HG03064 (cell line): ENCODE data around the gene GATAD2B.
"Not testable (repeated sequence)": the region's sequence is repeated elsewhere in the genome, so short reads cannot be mapped to it uniquely, and the experiment has no call there.

Experiments
- ATAC-seq: cut with Tn5 transposase; IDR thresholded peaks from one replicate; pipeline ENCODE4 v1.9.1; 2021; ENCODE audit warnings: low read depth; ENCODE audit not compliant: unreplicated experiment

The GATAD2B gene

GRCh38 chr1:153783233-153784190 is 139.3 kb downstream of the GATAD2B start:
- peak; percentile 68 for ATAC-seq

- ATAC-seq: not testable (repeated sequence)
Observed at GRCh38 chr1:153782648-153783047, 140.1 kb downstream of the GATAD2B start.

- ATAC-seq: no peak
Observed at GRCh38 chr1:153780551-153780950, 142.2 kb downstream of the GATAD2B start.

- ATAC-seq: no peak
Observed at GRCh38 chr1:153779781-153780541, 142.8 kb downstream of the GATAD2B start.

GRCh38 chr1:153778824-153779519 is 143.8 kb downstream of the GATAD2B start:
- ATAC-seq: no peak

- no peak for ATAC-seq
Observed at GRCh38 chr1:153778051-153778823, 144.5 kb downstream of the GATAD2B start.

- ATAC-seq: no peak
Observed at GRCh38 chr1:153777648-153778047, 145.1 kb downstream of the GATAD2B start.

- no peak for ATAC-seq
Observed at GRCh38 chr1:153776845-153777370, 145.9 kb downstream of the GATAD2B start.

GRCh38 chr1:153776352-153776751 is 146.4 kb downstream of the GATAD2B start:
- ATAC-seq: no peak

- ATAC-seq: peak; percentile 49
Observed at GRCh38 chr1:153775458-153776327, 147.1 kb downstream of the GATAD2B start.

- peak; percentile 18 for ATAC-seq
Observed at GRCh38 chr1:153774780-153775457, 147.9 kb downstream of the GATAD2B start, which contains the start of gene SLC27A3. TSS of gene SLC27A3 (plus strand) at chr1:153775407. CDS start at chr1:153775498, 91 bp downstream.

- ATAC-seq: no peak
Observed at GRCh38 chr1:153774026-153774595, 148.7 kb downstream of the GATAD2B start.

- no peak for ATAC-seq
Observed at GRCh38 chr1:153773096-153773921, 149.5 kb downstream of the GATAD2B start.

GRCh38 chr1:153771841-153772593 is 150.8 kb downstream of the GATAD2B start:
- no peak for ATAC-seq

- ATAC-seq: no peak
Observed at GRCh38 chr1:153771261-153771660, 151.5 kb downstream of the GATAD2B start.

GRCh38 chr1:153770797-153771196 is 152.0 kb downstream of the GATAD2B start:
- ATAC-seq: no peak
